HCT116 (cell line): ENCODE data around the gene MFRP. TPM values are rescaled to one million over a fixed set of nuclear protein-coding genes. Genes with fewer than 3 reads are reported as not detected.

ENCODE experiments used
- ATAC-seq: fragments of 200-7000 bp; cut with Tn5 transposase; 2 replicates; pipeline ENCODE4 v1.9.1; 2020; ENCODE audit warnings: mild to moderate bottlenecking, moderate library complexity
- BruUV-seq: library from RNA; stranded (reverse); fragments of 400-500 nt; replicated peaks from 2 replicates; lab custom pipeline; 2021; lab: Mats Ljungman, UMichigan
- CTCF ChIA-PET: fragments of 300-600 bp; sonication (Branson Sonifier 250); formaldehyde crosslinking; loops from one replicate; lab custom pipeline; 2021; ENCODE audit warnings: antibody characterized with exemption; lab: Charles Lee
- POLR2A ChIA-PET: fragments of 300-600, 350-600 bp; sonication (Branson Sonifier 250); formaldehyde crosslinking; loops from one replicate; lab custom pipeline; 2021; ENCODE audit warnings: antibody characterized with exemption; lab: Charles Lee
- RAD21 ChIA-PET, 2 experiments: fragments of 300-600 bp; sonication (Branson Sonifier 250); formaldehyde crosslinking; loops; one replicate each; lab custom pipeline; 2023; ENCODE audit warnings: low total read pairs in 2 of 2; ENCODE audit not compliant: uncharacterized antibody in 2 of 2, unreplicated experiment in 2 of 2, low non-redundant PET in 1 of 2; lab: Charles Lee
- DNase-seq: peaks from one replicate; pipeline ENCODE4 v3.0.0-alpha.2; 2010; ENCODE audit warnings: low read depth, low spot score
- H2AFZ ChIP-seq: fragments of 200-600 bp; shearing (Covaris generic), sonication (generic); 2 replicates; pipeline ENCODE4 v1.6.1; 2017; ENCODE audit warnings: low read depth, mixed run types, mixed read lengths, antibody characterized with exemption, low read length; ENCODE audit not compliant: poor library complexity, severe bottlenecking
- H3K27ac ChIP-seq: 2 replicates; pipeline ENCODE4 v1.5.1; 2012; ENCODE audit warnings: low read depth, low read length
- H3K27me3 ChIP-seq: fragments of 200-600 bp; sonication (generic); 2 replicates; pipeline ENCODE4 v1.6.1; 2016; ENCODE audit warnings: mixed run types, low read length, mixed read lengths; ENCODE audit not compliant: insufficient read depth
- H3K36me3 ChIP-seq, 2 experiments: fragments of 200-500 bp in 1 of 2; fragments of 200-600 bp in 1 of 2; sonication (Bioruptor generic) in 1 of 2; sonication (generic) in 1 of 2; 2 replicates each; pipeline versions ENCODE4 v1.5.1 to v1.6.1; 2014 to 2016; ENCODE audit warnings: low read length in 2 of 2, inconsistent platforms in 1 of 2, mixed read lengths in 1 of 2, mixed run types in 1 of 2; ENCODE audit not compliant: insufficient read depth in 2 of 2, control insufficient read depth in 1 of 2
- H3K4me1 ChIP-seq, 2 experiments: fragments of 200-600 bp in 1 of 2; sonication (generic) in 1 of 2; 2 replicates each; pipeline versions ENCODE4 v1.5.1 to v1.6.1; 2012 to 2017; ENCODE audit warnings: low read length in 2 of 2, inconsistent platforms in 1 of 2, mild to moderate bottlenecking in 1 of 2, mixed read lengths in 1 of 2, mixed run types in 1 of 2, moderate library complexity in 1 of 2; ENCODE audit not compliant: insufficient read depth in 2 of 2, control insufficient read depth in 1 of 2
- H3K4me2 ChIP-seq: fragments of 200-600 bp; sonication (generic); 2 replicates; pipeline ENCODE4 v1.6.1; 2017; ENCODE audit warnings: mixed run types, low read length, mixed read lengths
- H3K4me3 ChIP-seq, 2 experiments: fragments of 200-600 bp in 1 of 2; sonication (generic) in 1 of 2; replicated peaks in 1 of 2; 2 replicates each; pipeline ENCODE4 v1.5.1; 2011 to 2016; ENCODE audit warnings: low read length in 2 of 2, control low read depth in 1 of 2, low read depth in 1 of 2, mild to moderate bottlenecking in 1 of 2, mixed read lengths in 1 of 2, mixed run types in 1 of 2
- H3K79me2 ChIP-seq: fragments of 200-600 bp; sonication (generic); 2 replicates; pipeline ENCODE4 v1.6.1; 2017; ENCODE audit warnings: mild to moderate bottlenecking, mixed run types, low read length, moderate library complexity, mixed read lengths; ENCODE audit not compliant: insufficient read depth
- H3K9ac ChIP-seq: fragments of 200-600 bp; sonication (generic); 2 replicates; pipeline ENCODE4 v1.6.1; 2016; ENCODE audit warnings: low read length, mixed read lengths
- H3K9me2 ChIP-seq: fragments of 200-600 bp; sonication (generic), shearing (Covaris generic); 2 replicates; pipeline ENCODE4 v1.6.1; 2017; ENCODE audit warnings: mixed run types, mild to moderate bottlenecking, moderate library complexity; ENCODE audit not compliant: insufficient read depth
- H3K9me3 ChIP-seq, 2 experiments: fragments of 200-500 bp in 1 of 2; fragments of 200-600 bp in 1 of 2; sonication (Bioruptor generic) in 1 of 2; sonication (generic) in 1 of 2; 2 replicates each; pipeline ENCODE4 v1.6.1; 2014 to 2017; ENCODE audit warnings: low read length in 2 of 2, mixed read lengths in 2 of 2, inconsistent platforms in 1 of 2, low read depth in 1 of 2, mild to moderate bottlenecking in 1 of 2, mixed run types in 1 of 2, moderate library complexity in 1 of 2; ENCODE audit not compliant: control insufficient read depth in 1 of 2, insufficient read depth in 1 of 2
- H4K20me1 ChIP-seq: fragments of 200-600 bp; sonication (generic), shearing (Covaris generic); 2 replicates; pipeline ENCODE4 v1.6.1; 2017; ENCODE audit warnings: mixed run types, mild to moderate bottlenecking, moderate library complexity; ENCODE audit not compliant: insufficient read depth
- EGR1 ChIP-seq: IDR thresholded peaks from 2 replicates; pipeline ENCODE4 v1.6.1; 2012; ENCODE audit warnings: low read depth
- EZH2 ChIP-seq: fragments of 200-600 bp; sonication (generic); IDR thresholded peaks from 2 replicates; pipeline ENCODE4 v1.6.1; 2017; ENCODE audit warnings: antibody characterized with exemption, mixed run types
- POLR2AphosphoS5 ChIP-seq: IDR thresholded peaks from 2 replicates; pipeline ENCODE4 v1.6.1; 2011; ENCODE audit warnings: mild to moderate bottlenecking, low read depth, low read length, moderate library complexity
- RAD21 ChIP-seq: IDR thresholded peaks from 2 replicates; pipeline ENCODE4 v1.6.1; 2012; ENCODE audit warnings: low read depth, mild to moderate bottlenecking
- SP1 ChIP-seq: IDR thresholded peaks from 2 replicates; pipeline ENCODE4 v1.6.1; 2012; ENCODE audit warnings: low read depth
- SRF ChIP-seq: IDR thresholded peaks from 2 replicates; pipeline ENCODE4 v1.6.1; 2012; ENCODE audit warnings: low read depth
- YY1 ChIP-seq: IDR thresholded peaks from 2 replicates; pipeline ENCODE4 v1.6.1; 2011; ENCODE audit warnings: low read length, low read depth, moderate library complexity, mild to moderate bottlenecking; ENCODE audit not compliant: insufficient replicate concordance; ENCODE audit errors: extremely low read depth
- intact Hi-C: fragments of 100-400 bp; cut with micrococcal nuclease; formaldehyde crosslinking; loops from 2 replicates; pipeline ENCODE4 v1.10.0; 2022
- total RNA-seq: library from RNA; stranded (reverse); gene quantifications from one replicate; pipeline ENCODE4 v1.2.1, GENCODE V29; 2021; ENCODE audit not compliant: unreplicated experiment

Gene MFRP
- total RNA-seq, 1 experiment from 2014 or later: not detected

DNA sequence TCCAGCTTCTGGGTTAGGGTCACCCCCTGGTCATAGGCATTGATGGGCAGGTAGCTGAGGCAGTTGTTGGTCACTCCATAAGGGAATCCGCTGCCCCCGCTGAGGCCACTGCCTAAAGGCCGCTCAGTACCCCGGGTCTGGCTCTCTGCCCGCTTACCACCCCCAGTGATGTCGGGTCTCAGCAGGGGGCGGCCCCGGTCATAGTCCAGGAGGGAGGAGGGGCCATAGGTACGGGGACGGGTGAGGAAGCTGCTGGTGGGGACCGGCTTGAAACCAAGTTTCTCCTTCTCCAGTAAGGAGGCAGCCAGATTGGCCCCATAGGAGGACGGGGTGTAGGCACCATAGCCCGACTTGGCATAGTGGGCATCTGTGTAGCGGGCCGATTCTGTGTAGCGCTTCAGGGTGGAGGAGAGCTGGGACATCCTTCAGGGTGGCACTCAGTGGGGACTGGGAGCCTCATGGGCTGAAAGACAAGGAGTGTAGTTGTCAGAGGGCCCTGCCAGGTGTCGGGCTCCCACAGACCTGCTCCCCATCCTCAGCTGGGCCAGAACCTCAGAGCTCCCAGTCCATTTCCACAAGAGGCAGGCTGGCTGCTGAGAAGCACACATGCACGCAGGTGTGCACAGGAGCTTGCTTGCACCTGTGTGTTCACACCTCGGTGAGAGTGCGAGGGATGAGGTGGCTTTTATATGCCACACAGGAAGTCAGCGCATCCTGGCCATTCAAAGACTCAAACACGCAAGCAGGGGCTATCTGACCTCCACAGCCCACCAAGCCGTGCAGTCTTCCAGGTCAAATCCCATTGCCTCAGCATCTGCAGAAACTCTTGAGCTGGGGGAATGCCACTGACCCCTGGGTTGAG lies 26.8 kb upstream of the MFRP start:
- Histone ChIP-seq H3K4me2 (no peak overlapping the region), H3K4me1 (peaks cover 26 to 41% of the 10 kb centered on the region in 2 experiments)
- intact Hi-C loops: no loop called here

DNA sequence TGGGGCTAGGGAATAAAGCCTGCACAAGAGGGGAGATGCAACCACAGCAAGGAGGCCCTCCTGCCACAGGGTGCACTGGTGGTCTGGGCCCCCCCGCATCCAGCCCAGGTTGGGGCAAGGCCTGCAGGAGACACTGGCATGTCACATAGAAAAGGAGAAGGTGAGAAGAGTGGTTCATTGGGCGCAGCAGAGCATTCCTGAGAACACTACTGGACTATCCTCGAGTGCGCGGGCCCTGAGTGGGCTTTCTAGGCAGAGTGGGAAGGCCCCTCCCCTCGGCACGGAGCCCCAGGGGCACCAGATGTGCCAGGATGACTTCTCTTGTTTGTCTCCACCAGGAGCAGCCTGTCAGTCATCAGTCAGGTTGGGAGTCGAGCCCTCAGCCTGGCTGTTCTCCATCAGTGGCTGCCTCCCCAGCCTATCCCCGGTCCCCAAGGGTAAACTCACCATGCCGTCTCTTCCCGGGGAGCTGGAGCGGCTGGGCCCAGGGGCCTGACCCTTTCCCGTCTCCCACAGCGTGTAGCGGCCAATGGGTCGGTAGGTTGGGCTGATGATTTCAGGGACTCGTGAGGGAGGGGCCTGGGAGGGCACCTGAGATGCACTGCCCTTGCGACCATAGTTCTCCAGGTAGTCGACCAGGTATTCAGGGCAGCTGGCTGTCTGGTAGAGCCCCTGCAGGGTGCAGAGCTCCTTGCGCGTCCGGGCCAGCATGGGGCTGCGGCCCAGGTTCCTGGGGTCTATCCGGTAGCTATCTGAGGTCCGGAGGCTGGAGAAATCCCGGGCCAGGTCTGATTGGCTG lies 26.0 kb upstream of the MFRP start:
- no peaks in the 10 kb centered on the region for H3K27me3 ChIP-seq
- DNase-seq (no peak), ATAC-seq (no peak)
- no peaks in the 10 kb centered on the region for H3K9me2 ChIP-seq
- no peak overlapping the region for H3K27ac ChIP-seq
- peaks cover 35 to 42% of the 10 kb centered on the region in 2 experiments for H3K4me1 ChIP-seq
- ChIA-PET RAD21 (interaction anchor here (0.7 to 1.0 kb wide), 2 partner anchors 16 kb away, joined by 3 read pairs; no protein-coding TSS in a partner anchor), CTCF (interaction anchor here (1.0 to 7.5 kb wide), 5 partner anchors 9 to 33 kb away, joined by 3 to 54 read pairs (median 9); partner anchors contain the start of gene USP2), POLR2A (interaction anchor here (0.5 to 1.2 kb wide), 2 partner anchors 12 to 34 kb away, joined by 3 to 4 read pairs; no protein-coding TSS in a partner anchor)
- no peak overlapping the region for H3K9ac ChIP-seq
- BruUV-seq: no TSS peak
- H3K79me2 ChIP-seq: no peaks in the 10 kb centered on the region
- intact Hi-C loops: no loop called here
- H3K36me3 ChIP-seq: no peaks in the 10 kb centered on the region
- no peak overlapping the region for H3K4me2 ChIP-seq
- H3K4me3 ChIP-seq: no peak overlapping the region
- H4K20me1 ChIP-seq: no peaks in the 10 kb centered on the region
- H3K9me3 ChIP-seq: no peaks in the 10 kb centered on the region
- TF ChIP-seq SRF (no peak), SP1 (no peak)
- no peak overlapping the region for H2AFZ ChIP-seq

More for the DNA sequence above, 26.8 kb upstream of the MFRP start:
- TF ChIP-seq POLR2AphosphoS5: no peak
- TF ChIP-seq YY1: no peak
- no peak for TF ChIP-seq EZH2
- TF ChIP-seq RAD21: no peak
- TF ChIP-seq EGR1: no peak
- TF ChIP-seq SRF: no peak
- ATAC-seq (no peak), DNase-seq (no peak)
- ChIA-PET POLR2A (interaction anchor here (1.4 kb wide), 1 partner anchor 35 kb away, joined by 3 read pairs; no protein-coding TSS in a partner anchor), CTCF (interaction anchor here (1.1 to 7.5 kb wide), 8 partner anchors 8 to 102 kb away, joined by 3 to 54 read pairs (median 8); partner anchors contain the start of gene USP2), RAD21 (no interaction called here)
- no peaks in the 10 kb centered on the region for H4K20me1 ChIP-seq
- H3K27me3 ChIP-seq: no peaks in the 10 kb centered on the region
- H3K27ac ChIP-seq: no peak overlapping the region
- no peaks in the 10 kb centered on the region for H3K36me3 ChIP-seq
- no TSS peak for BruUV-seq
- no peaks in the 10 kb centered on the region for H3K9me2 ChIP-seq
- H3K9me3 ChIP-seq: no peaks in the 10 kb centered on the region
- H3K79me2 ChIP-seq: no peaks in the 10 kb centered on the region
- H3K9ac ChIP-seq: no peak overlapping the region
- no peak overlapping the region for H2AFZ ChIP-seq
- H3K4me3 ChIP-seq: no peak overlapping the region
